ENCODE data around the gene TENT4A.

GRCh38 chr5:6783787-6784186 lies 70.6 kb downstream of the TENT4A start:
- TF ChIP-seq POLR2AphosphoS5 (IDR thresholded peaks at IDR 0.05; ENCODE audit: borderline replicate concordance, low read depth, low read length) (no peak), EZH2 (IDR thresholded peaks at IDR 0.05) (no peak), FOXP2 (optimal IDR thresholded peaks at IDR 0.05; ENCODE audit: control extremely low read depth, extremely low read length, insufficient read depth) (no peak)

Measured in SK-N-MC (cell line).